HG03521 (cell line): ENCODE measurements around the gene ANK3.

Source experiments
- ATAC-seq: cut with Tn5 transposase; IDR thresholded peaks from one replicate; pipeline ENCODE4 v1.9.1; 2021; ENCODE audit warnings: mild to moderate bottlenecking, moderate library complexity; ENCODE audit not compliant: unreplicated experiment

The ANK3 gene

GRCh38 chr10:60188548-60188947, 201.1 kb downstream of the ANK3 start:
- no peak for ATAC-seq

- ATAC-seq, result no peak
These were observed 202.0 kb downstream of the ANK3 start for GRCh38 chr10:60187691-60188090.

- no peak for ATAC-seq
These were observed 203.2 kb downstream of the ANK3 start for GRCh38 chr10:60186315-60187071.

GRCh38 chr10:60185421-60185820, 204.3 kb downstream of the ANK3 start:
- ATAC-seq, result no peak

GRCh38 chr10:60182691-60183090, 207.0 kb downstream of the ANK3 start:
- ATAC-seq, result no peak

DNA sequence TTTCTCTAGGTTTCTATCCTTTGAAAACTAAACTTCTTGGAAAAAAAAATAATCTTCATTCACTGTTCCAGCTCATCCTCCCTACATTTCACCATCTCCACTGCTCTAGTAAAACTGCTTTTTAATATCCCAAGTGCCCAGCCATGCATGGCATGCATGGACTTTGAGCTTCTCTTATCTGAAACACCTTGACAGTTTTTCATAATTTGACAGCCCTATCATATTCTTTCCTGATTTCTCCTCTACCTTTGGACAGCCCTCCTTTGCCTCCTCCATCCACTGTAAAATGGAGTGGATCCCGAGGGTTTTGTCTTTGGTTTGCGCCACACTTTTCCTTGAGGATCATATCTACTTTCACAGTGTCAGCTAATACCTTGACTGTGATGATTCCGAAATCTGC, 212.8 kb downstream of the ANK3 start:
- ATAC-seq, result no peak

GRCh38 chr10:60175441-60175971, 214.2 kb downstream of the ANK3 start:
- no peak for ATAC-seq

- ATAC-seq, result no peak
These were observed 217.2 kb downstream of the ANK3 start for GRCh38 chr10:60172363-60172990.

- no peak for ATAC-seq
These were observed 218.2 kb downstream of the ANK3 start for GRCh38 chr10:60171436-60172013.

DNA sequence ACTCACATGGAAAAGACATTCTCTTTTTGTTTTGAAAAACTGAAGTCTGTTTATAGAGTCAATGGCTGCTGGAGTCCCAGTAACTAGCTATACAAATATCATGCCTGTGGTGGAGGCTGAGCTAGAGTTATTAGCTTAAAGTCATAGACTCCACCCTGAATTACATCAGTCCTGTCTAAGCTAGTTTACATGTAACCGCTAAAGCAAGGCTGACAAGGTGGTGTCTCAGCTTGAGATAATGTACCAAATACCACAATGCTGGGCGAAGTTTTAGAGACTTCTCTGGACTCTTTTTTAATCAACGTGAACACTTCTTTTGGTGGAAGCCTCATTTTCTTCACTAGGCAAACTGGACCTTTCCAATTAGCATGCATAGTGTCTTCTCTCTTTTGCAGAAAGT, 219.4 kb downstream of the ANK3 start:
- ATAC-seq, result no peak

DNA sequence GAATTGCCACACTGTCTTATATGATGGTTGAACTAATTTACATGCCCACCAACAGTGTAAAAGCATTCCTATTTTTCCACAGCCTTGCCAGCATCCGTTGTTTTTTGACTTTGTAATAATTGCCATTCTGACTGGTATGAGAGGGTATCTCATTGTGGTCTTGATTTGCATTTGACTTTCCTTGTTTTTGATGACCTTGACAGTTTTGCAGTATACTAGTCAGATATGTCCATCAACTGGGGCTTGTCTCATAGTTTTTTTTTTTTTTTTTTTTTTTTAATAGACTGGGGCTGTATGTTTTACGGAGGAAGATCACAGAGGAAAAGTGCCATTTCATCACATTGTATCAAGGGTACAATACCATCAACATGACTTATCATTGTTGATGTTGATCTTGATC, 220.6 kb downstream of the ANK3 start:
- ATAC-seq, result no peak

- no peak for ATAC-seq
These were observed 222.6 kb downstream of the ANK3 start for GRCh38 chr10:60167050-60167449.

DNA sequence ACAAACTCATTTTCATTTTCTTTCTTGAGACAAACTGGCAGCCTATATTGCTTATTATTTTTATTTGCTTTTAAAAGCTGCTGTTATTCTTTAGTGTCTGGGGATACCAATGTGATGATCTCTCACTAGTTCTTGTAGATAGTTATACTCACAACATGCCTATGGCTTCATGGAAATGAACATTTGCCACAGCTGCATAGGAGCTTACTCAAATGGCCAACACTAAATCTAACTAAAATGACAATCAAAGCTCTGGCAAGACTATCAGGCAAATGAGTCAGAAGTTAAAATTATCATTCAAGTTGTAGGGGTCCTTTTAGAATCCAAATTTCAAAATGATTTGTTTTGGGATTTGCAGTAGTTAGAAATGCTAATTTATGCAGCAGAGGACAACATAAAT, 225.9 kb downstream of the ANK3 start:
- no peak for ATAC-seq

DNA sequence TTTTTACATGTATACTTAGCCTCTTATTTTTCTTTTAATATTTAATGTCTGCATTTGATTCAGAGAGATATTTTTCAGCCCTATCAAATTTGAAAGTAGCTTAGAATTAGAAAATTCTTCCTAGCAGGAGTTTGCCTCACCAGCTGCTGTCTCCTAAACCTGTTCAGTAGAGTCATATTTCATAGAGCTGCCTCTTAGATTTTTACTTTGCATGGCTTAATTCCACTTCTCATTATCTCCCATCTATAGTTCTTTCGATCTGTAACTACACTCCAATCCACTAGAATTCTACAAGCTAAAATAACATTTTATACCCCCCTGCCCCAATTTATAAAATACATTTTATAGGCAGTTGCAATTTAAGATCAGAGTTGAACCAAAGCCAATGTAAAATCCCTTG, 227.0 kb downstream of the ANK3 start:
- ATAC-seq, result no peak

DNA sequence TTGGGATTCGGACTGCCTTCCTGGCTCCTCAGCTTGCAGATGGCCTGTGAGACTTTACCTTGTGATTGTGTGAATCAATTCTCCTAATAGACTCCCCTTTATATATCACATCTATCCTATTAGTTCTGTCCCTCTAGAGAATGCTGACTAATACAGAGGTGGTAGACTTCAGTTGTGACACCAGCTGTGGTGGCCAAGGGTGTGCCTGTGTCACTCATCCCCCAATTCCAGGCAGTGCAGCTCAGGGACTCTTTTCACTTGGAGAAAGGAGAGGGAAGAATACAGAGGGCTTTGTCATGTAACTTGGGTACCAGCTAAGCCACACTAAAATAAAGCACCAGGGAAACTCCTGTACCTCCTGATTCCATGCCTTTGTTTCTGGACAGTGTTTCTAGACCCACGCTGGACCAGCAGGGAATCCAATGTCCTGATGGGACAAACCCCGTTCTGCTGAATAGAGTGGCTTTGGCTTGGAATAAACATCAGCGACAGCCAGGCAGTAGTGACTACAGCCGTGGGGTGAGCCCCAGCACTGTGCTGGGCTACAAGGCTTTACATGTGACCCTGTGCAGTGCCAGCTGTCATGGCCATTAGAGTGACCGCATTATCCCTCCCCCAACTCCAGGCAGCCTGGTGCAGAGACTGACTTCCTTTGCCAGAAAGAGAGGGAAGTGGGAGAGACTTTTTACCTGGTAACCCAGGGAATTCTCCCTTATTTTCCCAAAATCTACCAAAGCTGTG, 233.6 kb downstream of the ANK3 start:
- no peak for ATAC-seq

GRCh38 chr10:60155099-60155877, 234.4 kb downstream of the ANK3 start:
- no peak for ATAC-seq

DNA sequence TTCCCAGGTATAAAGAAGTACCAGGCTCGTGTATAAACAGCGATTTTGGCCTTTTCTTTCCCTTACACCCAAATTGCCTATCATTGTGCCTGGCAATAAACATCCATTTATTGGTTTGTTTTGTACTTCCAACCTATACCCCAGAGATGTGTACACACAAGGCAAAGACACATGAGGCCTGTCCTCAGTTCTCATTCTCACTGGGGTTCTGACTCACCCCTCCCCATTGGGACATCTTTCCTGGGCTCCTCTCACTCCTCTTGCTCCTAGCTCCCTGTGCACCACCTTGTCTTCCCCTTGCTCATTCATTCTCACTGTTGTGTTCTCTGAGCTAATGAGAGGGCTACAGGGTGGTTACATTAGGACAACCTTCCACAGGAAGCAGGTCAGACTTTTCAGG, 240.7 kb downstream of the ANK3 start:
- ATAC-seq, result no peak

DNA sequence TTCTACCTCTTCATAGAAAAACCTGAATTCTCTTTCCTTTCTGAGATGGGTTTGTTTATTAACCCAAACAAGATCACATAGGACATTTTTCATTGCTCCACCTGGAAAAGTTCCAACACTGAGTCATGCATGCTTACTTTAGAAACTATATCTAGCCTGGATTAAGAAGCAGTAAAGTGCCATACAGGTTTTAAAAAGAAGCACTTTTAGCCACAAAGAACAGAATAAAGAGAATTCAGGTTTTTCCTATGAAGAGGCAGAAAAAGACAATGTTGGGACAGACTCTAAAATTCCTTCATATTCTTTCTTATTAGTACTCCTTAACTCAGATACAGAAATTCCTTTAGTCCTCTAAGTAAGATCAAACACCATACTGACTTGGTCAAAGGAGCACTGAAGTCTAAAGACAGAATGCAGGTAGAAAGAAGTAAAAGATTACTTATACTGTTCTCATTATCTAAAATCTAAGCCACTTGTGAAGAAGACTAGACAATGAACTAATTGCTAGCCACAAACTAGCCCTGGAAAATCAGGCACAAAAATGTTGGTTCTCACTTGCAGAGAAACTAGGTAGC, 241.3 kb downstream of the ANK3 start:
- no peak for ATAC-seq

DNA sequence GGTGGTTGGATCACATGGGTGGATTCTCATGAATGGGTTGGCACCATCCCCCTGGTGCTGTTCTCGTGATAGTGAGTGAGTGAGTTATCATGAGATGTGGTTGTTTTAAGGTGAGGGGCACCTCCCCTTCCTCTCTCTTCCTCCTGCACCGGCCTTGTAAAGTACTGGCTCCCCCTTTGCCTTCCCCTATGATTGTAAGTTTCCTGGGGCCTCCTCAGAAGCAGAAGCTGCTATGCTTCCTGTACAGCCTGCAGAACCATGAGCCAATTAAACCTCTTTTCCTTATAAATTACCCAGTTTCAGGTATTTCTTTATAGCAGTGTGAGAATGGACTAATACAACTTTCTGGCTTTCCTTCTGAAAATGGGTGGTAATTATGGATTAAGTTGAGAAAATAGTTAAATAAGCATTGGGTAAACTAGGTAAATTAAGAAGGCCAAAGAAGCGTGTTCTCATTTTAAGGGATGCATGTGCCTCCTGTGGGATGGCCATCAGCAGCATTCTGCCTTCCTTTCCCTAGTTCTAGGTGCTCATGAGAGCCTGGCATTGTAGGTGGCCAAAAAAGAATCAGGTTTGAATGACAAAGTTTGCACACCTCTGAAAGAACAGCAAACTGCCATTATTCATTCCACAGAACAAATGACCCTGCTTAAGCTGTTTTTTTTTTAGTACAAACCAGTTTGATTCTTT, 242.0 kb downstream of the ANK3 start:
- ATAC-seq, result no peak

- ATAC-seq, result no peak
These were observed 242.7 kb downstream of the ANK3 start for GRCh38 chr10:60147025-60147424.
